ENCODE results near the gene UFD1.
A peak's percentile ranks its signal among the peaks of the same experiment; 100 is the strongest.

The UFD1 gene

GRCh38 chr22:19488285-19488684 lies 9.3 kb upstream of the UFD1 start:
- Histone ChIP-seq H3K27me3 (no peaks in the 10 kb centered on the region), H3K4me1 (peaks cover 5% of the 10 kb centered on the region; the same call in 1 of the 2 replicates), H3K36me3 (peaks cover 52% of the 10 kb centered on the region), H3K4me3 (ENCODE audit: low read depth, low read length) (no peak overlapping the region), H3K9me3 (no peaks in the 10 kb centered on the region)
- no peak for TF ChIP-seq CTCF (IDR thresholded peaks at IDR 0.05; ENCODE audit: low read depth, low read length)
- DNase-seq, result no peak

- no peaks in the 10 kb centered on the region for H3K27me3 ChIP-seq
- no peak for TF ChIP-seq CTCF (IDR thresholded peaks at IDR 0.05; ENCODE audit: low read depth, low read length)
- no peaks in the 10 kb centered on the region for H3K9me3 ChIP-seq
- H3K36me3 ChIP-seq, result peaks cover 47% of the 10 kb centered on the region
- H3K4me1 ChIP-seq, result no peaks in the 10 kb centered on the region
- no peak overlapping the region for H3K4me3 ChIP-seq (ENCODE audit: low read depth, low read length)
- DNase-seq, result no peak
These were observed 4.7 kb upstream of the UFD1 start for GRCh38 chr22:19483481-19484244.

DNA sequence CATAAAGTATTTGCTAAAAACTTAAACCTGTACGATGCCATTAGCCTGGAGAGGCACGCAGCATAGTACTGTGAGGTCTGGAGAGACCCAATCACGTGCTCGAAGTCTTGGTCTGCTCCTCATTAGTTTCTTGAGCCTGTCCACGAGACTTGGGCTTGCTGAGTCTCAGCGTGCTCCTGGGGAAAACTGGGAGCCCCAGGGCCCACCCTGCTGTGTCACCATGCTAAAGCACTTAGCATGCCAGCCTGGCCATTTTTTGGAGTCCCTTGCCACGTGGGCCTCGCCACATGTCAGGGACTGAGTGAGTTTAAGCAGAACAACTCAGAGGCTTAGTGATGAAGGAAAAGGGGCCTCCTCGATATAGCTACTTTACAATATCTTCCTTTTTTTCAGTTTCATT lies 3.3 kb upstream of the UFD1 start:
- no peaks in the 10 kb centered on the region for H3K9me3 ChIP-seq
- peaks cover 43% of the 10 kb centered on the region for H3K36me3 ChIP-seq
- H3K27me3 ChIP-seq, result no peaks in the 10 kb centered on the region
- no peak for TF ChIP-seq CTCF (IDR thresholded peaks at IDR 0.05; ENCODE audit: low read depth, low read length)
- DNase-seq, result no peak
- H3K4me1 ChIP-seq, result no peaks in the 10 kb centered on the region
- H3K4me3 ChIP-seq (ENCODE audit: low read depth, low read length), result no peak overlapping the region

- peaks cover 34% of the 10 kb centered on the region for H3K36me3 ChIP-seq
- H3K27me3 ChIP-seq, result no peaks in the 10 kb centered on the region
- H3K4me1 ChIP-seq, result no peaks in the 10 kb centered on the region
- H3K4me3 ChIP-seq (ENCODE audit: low read depth, low read length), result peak overlapping the region; percentile 82
- no peaks in the 10 kb centered on the region for H3K9me3 ChIP-seq
- DNase-seq, result no peak
- no peak for TF ChIP-seq CTCF (IDR thresholded peaks at IDR 0.05; ENCODE audit: low read depth, low read length)
These were observed 1.8 kb upstream of the UFD1 start for GRCh38 chr22:19480789-19481188.

- peaks cover 28% of the 10 kb centered on the region for H3K36me3 ChIP-seq
- peak; percentile 24 for DNase-seq
- H3K4me1 ChIP-seq, result no peaks in the 10 kb centered on the region
- peak overlapping the region; percentile 82 for H3K4me3 ChIP-seq (ENCODE audit: low read depth, low read length)
- H3K9me3 ChIP-seq, result no peaks in the 10 kb centered on the region
- TF ChIP-seq CTCF (IDR thresholded peaks at IDR 0.05; ENCODE audit: low read depth, low read length), result no peak
- no peaks in the 10 kb centered on the region for H3K27me3 ChIP-seq
These were observed 1.2 kb upstream of the UFD1 start for GRCh38 chr22:19480173-19480568.

GRCh38 chr22:19479355-19480172 lies 571 bp upstream of the UFD1 start, which contains the start of gene CDC45:
Gene CDC45, plus strand, starts transcription at chr22:19479920. Its CDS starts 49 bp downstream, at chr22:19479969.
- Histone ChIP-seq H3K4me1 (no peaks in the 10 kb centered on the region), H3K4me3 (ENCODE audit: low read depth, low read length) (peak within 1 kb of the TSS; percentile 82), H3K27me3 (no peaks in the 10 kb centered on the region), H3K9me3 (no peaks in the 10 kb centered on the region), H3K36me3 (peaks cover 27% of the 10 kb centered on the region)
- no peak for TF ChIP-seq CTCF (IDR thresholded peaks at IDR 0.05; ENCODE audit: low read depth, low read length)
- DNase-seq, result peak; percentile 95
